Medulla oblongata (tissue), 1 donor: ENCODE data around the gene KDM4C.

Source experiments
- DNase-seq: peaks from one replicate; pipeline ENCODE4 v3.0.0-alpha.2; 2015; ENCODE audit errors: extremely low spot score

The KDM4C gene

DNA sequence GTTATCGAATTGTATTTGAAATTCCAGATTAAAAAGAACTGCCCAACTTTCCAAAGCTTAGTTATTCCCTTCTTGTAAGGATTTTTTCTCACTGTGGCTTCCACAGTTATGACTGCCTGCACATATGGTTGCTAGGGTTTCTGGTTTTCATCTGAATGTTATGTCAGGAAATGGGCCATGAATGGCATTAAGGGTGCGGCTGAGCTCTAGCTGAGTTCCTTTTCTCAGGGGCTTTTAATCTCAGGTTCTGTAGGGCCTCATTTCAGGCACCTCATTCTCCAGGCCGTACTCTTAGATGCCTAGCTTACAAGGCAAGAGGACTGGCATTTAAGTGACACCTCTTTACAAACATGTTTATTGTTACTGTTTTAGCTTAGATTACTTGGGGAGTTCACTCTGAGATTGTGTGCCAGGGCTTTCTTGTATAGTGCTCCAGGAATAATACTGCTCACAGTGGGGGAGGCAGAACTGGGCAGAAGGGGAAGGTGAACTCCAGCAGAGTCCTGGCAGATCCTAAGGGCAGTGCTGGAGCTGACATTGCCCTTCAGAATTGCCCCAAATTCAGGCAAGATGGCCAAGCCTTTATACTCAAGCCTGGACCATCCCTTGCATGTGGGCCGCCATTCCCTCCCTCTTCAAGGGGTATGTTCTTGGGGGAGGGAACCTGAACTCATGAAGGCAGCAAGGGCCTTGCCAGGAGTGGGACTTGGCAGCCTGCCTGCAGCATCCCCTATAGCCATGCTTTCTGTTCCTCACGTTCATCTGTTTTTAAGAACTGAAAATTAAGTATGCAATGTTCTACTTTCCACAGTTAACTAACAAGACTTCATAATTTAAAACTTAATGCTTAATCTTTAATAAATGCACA, 111.5 kb downstream of the KDM4C start:
- DNase-seq: peak; percentile 12

DNA sequence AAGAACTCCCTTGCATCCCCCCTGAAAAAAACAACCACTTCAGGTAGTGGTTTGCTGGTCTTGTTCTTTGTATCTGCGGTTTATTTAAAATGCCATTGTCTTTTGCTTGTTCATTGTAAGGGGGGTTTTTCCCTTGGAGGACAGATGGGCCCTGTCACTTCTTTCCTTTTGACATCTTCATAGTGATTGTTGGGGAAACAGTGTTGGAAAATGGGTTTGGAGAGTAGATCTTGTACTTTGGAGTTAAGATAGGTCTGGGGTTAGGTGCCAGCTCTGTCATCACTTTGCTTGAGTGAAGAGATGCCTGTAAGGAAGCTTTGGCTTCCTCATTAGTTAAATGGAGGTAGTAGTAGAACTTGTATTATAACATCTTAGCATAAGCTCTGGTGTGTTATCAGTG, 112.4 kb downstream of the KDM4C start:
- DNase-seq: no peak

DNA sequence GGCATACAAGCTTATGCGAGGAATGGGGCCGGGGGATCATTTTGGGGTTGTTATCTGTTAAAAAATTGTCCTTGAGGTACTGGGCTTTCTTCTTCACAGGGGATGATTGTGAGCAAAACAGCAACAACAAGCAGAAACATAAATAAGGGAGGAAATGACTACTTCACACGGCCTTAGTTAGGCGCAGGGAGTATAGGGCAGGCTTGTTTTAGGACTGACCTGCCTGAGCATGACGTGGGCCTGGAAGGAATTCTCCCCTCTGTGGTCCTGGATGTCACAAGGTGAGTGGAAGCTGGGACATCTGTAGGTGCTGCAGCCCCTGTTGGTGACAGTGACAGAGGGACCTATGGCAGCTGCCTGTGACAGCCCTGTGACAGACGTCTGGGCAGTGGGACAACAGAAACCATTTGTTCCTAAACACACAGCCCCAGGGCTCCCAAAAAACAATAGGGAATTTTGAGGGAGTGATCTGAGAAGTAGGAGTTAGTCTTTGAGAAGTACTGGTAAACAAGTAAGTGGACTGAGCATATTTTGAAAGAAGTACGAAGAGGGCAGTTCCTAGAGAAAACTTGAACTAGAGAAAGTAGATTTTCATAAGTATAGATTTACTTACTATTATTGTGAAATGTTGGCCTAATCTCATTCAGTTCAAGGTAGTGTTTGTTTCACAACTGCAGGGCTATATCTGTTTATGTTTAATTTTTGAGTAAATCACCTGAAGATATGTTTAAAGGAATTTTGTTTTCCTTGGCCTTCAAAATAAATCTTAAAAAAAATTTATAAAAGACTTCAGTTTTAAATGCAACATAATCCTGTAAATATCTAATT, 113.1 kb downstream of the KDM4C start:
- DNase-seq: peak; percentile 38

DNA sequence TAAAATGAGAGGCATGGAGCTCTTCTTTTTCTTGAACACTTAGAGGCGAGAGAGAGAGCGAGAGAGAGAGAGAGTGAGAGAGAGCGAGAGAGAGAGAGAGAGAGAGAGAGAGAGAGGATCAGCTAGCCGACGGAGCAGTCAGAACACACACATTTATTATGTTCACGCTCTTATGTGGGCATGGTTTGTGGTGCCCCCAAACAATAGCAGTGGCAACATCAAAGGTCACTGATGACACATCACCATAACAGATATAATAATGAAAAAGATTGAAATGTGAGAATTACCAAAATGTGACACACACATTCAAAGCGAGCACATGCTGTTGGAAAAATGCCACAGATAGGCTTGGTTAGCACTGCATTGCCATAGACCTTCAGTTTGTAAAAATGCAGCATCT, 116.1 kb downstream of the KDM4C start:
- DNase-seq: peak; percentile 42

GRCh38 chr9:6876195-6876894, 118.6 kb downstream of the KDM4C start:
- no peak for DNase-seq

GRCh38 chr9:6877671-6878161, 119.9 kb downstream of the KDM4C start:
- DNase-seq: no peak

- no peak for DNase-seq
Observed at GRCh38 chr9:6880626-6881025, 122.9 kb downstream of the KDM4C start.

DNA sequence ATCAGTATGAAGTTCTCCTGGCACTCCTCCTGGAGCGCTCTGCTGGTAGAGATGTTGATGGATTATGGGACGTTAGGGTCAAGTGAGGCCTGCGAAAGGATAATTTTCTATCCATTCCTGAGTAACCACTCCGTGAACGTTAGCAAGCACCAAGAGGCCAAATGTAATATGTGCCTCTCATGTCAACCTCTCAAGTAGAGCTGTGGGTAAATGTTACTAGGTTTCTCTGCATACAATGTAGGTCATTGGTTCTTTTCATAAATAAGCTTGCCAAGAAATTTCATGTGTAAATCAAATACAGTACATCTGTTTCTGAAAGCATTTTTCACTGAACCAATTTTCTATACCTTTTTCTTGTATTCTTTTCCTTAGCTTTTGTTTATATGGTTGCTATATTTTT, 126.3 kb downstream of the KDM4C start:
- no peak for DNase-seq

- DNase-seq: no peak
Observed at GRCh38 chr9:6884990-6885389, 127.2 kb downstream of the KDM4C start.

DNA sequence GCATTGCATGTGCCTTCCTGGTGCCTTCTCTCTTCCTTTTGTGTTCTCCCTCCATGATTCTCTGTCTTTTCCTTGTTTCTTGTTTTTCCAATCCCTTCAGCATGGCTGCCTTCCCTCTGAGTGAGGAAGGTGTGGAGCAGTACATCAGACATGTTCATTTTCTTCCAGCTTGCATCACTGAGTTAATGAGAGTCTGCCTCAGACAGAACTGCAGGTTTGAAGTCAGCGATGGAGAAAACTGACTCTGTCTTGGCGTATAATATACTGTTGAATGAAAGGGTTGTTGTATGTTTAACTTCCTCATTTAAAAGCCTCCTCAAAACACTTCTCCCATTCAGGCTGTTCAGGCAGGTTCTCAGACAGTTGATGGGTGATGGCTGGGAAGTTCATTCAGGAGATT, 129.3 kb downstream of the KDM4C start:
- DNase-seq: no peak

GRCh38 chr9:6889868-6890267, 132.1 kb downstream of the KDM4C start:
- DNase-seq: no peak

DNA sequence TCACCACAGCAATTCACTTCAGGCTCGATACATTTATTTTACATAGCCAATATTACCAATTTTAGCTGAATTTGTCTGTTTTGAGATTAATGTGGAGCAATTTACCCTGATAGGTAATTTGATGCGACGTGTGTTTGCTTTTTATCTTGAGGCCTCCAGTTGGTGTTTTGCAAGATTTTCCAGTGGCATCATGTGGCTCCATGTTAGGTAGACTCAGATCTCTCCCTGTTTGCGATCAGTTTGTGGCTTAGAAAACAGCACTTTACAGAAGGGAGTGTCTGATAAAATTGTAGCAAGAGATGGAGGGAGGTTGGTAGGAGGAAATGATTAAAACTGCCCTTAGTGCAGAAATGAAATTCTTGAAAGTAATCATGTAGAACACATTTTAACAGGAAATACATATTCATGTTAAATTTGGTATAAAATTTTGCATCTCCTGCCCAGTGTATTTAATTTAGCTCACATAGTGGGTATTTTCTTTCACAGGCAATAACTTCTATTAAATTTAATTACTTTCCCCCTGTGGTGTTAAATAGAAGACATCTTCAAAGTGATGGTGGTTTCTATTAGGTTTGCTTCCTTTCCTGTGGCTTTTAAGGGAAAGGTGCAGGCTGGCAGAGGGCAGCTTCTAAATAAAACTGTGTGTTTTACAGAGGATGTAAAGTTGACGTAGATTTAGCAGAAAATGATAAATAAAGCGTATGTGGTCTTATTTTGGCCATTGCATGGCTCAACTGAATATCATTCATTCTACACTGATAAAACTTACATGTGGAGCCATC, 135.8 kb downstream of the KDM4C start:
- DNase-seq: no peak

GRCh38 chr9:6894135-6894534, 136.4 kb downstream of the KDM4C start:
- DNase-seq: no peak

DNA sequence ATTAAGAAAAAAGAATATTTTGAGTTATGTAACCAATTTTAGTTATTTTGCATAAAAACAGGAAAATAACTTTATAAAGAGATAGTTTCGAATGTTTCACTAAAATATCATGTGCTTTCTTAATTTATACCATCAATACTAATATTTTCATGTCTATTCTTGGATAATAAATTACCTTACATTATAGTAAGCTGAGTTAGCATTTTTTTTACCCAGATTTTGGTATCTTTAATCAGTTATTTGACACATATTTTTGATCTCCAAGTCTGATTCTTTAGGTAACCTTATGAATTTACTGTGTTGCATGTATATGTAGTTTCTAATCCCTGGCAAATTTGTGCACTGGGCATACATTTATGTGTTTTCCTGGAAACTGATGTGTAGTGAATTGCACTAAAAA, 138.0 kb downstream of the KDM4C start:
- no peak for DNase-seq

- DNase-seq: no peak
Observed at GRCh38 chr9:6896562-6896961, 138.8 kb downstream of the KDM4C start.

DNA sequence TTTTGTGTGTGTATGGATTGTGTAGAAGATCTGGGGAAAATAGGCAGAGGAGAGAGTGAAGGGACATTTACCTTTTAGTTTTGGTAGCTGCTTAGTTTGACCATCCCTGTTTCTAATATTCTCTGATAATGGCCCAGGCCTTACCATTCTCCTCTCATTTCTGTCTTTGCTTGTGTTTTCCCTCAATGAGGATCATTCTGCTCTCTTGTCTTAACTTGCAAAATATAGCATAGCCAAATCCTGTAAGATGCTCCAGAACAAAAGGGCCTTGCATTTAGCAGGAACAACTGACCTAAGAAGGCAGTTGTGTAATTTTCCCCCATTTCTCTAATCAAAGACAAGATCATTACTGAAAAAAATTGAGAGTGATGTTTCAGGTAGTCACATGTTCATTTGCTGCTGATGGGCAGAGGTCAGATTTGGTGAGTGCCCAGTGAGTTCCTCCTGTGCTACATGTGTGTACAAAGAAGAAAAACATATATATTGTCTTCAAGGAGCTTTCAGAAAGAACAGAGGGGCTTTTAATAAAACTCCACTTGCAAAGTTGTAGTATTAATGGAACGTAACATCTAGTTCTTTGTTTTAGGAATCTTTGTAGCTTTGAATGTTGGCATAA, 139.5 kb downstream of the KDM4C start:
- peak; percentile 15 for DNase-seq

DNA sequence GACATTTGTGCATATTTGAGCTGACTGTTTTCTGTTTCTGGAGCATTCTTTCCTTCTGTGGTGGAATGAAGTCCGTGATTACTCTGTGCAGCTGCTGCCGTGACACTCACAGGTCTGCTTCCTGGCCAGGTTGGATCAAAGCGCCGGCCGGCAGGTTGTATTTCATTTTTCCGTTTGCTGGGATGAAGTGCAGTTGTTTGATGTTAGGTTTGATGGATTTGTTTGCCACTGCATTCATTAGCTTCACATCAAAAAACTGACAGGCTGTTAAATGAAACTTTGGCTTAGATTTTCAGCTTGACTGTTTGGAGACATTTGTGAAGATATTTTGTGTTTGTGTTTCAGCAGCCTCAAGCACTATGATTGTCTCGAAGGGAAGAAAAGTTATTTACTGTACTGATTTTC, 140.1 kb downstream of the KDM4C start:
- no peak for DNase-seq

- no peak for DNase-seq
Observed at GRCh38 chr9:6899274-6899673, 141.5 kb downstream of the KDM4C start.

GRCh38 chr9:6900440-6900883, 142.7 kb downstream of the KDM4C start:
- no peak for DNase-seq

DNA sequence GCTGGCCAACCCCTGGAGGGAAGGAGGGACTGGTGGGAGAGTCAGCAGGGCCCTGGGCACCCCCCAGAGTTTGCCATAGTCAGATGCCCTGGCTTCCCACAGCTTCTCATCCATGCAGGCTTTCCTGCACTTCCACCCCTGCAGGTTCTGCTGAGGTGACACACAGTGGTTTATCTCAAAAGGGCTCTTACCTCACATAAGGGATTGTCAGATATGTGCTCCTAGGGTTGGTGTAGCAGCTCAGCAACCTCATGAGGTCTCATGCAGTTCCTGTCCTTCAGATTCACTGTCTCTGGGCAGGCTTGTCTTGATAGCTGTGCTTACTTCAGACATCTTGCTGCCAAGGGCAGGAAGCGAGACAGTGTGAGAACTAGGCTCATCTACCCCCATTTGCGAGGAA, 143.4 kb downstream of the KDM4C start:
- no peak for DNase-seq

- DNase-seq: no peak
Observed at GRCh38 chr9:6902423-6902822, 144.7 kb downstream of the KDM4C start.
